ENCODE results near the gene DND1.

GRCh38 chr5:140690376-140690932 is 17.1 kb upstream of the DND1 start:
- TF ChIP-seq CTCF (IDR thresholded peaks at IDR 0.05; ENCODE audit: low read depth, low read length, missing input control) (no peak), YY1 (IDR thresholded peaks at IDR 0.05) (no peak), MAX (IDR thresholded peaks at IDR 0.05) (no peak), NR2F2 (IDR thresholded peaks at IDR 0.05) (no peak), SP1 (IDR thresholded peaks at IDR 0.05) (no peak), GABPA (IDR thresholded peaks at IDR 0.05 in 1 of 2, conservative IDR thresholded peaks at IDR 0.05 in 1 of 2) (no peak), TAF1 (conservative IDR thresholded peaks at IDR 0.05) (no peak), ZBTB33 (IDR thresholded peaks at IDR 0.05) (no peak), REST (IDR thresholded peaks at IDR 0.05) (no peak), EGR1 (IDR thresholded peaks at IDR 0.05; ENCODE audit: low read depth in 2 of 2) (no peak), ATF3 (IDR thresholded peaks at IDR 0.05) (no peak), RXRA (IDR thresholded peaks at IDR 0.05) (no peak), JUND (IDR thresholded peaks at IDR 0.05) (no peak)

Measured in liver (tissue), 3 donors.